ENCODE results near the gene EIF2B2.
A peak's percentile ranks its signal among the peaks of the same experiment; 100 is the strongest.

DNA sequence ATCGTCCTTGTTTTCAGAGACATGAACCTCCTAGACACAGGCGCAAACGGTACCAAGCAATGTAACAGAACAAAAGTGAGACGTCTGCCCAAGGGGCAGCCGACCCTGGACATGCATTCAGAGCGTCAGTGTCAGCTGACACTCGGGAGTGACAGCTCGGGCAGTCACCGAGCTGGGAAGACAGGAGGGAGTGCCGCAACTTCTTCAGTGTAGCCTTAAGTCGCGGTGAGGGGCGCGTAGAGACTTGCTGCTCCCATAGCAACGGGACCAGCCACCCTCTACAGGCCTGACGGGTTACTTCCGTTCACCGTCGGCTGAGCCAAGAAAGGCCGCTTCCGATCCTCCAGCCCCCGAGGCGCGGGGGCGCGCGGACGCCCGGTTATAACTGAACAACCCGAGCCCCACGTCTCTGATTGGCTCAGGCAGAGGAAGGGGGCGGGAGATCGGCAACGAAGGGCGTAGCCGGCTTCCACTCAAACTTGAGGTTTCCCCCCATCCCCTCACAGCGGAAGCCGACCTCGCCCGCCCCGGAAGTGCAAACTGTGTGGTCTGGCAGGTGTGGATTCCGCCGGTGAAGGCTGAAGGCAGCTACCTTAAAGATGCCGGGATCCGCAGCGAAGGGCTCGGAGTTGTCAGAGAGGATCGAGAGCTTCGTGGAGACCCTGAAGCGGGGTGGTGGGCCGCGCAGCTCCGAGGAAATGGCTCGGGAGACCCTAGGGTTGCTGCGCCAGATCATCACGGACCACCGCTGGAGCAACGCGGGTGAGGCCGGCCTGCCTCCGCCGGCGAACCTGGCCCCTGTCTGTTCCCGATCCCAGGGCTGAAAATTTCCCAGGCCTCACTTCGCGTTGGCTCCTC lies at the start of gene EIF2B2:
- TF ChIP-seq TAF1 (IDR thresholded peaks at IDR 0.05; ENCODE audit: borderline replicate concordance, insufficient read depth, low read length) (no peak), SIN3A (IDR thresholded peaks at IDR 0.05; ENCODE audit: borderline replicate concordance, insufficient read depth, low read length) (no peak), POLR2AphosphoS5 (IDR thresholded peaks at IDR 0.05; ENCODE audit: low read depth, low read length) (peak; percentile 53; the same call in 1 of the 2 replicates), REST (IDR thresholded peaks at IDR 0.05; ENCODE audit: insufficient read depth in 1 of 2, low read depth in 2 of 2, low read length in 2 of 2) (no peak)

All from PFSK-1 (cell line).